ENCODE measurements around the gene FSHR. TPM values are rescaled to one million over a fixed set of nuclear protein-coding genes. Genes with fewer than 3 reads are reported as not detected.

FSHR gene
- total RNA-seq, 1 donor from 2014 or later, result not detected

GRCh38 chr2:49032126-49032525 is 122.2 kb downstream of the FSHR start:
- DNase-seq (ENCODE audit: low read depth), result no peak
- Histone ChIP-seq H3K36me3 (ENCODE audit: control insufficient read depth, insufficient read depth, low read length) (no peaks in the 10 kb centered on the region), H3K27me3 (ENCODE audit: control insufficient read depth, insufficient read depth, low read length) (no peaks in the 10 kb centered on the region), H3K4me3 (ENCODE audit: low read depth, low read length) (no peak overlapping the region)
- no peak for TF ChIP-seq CTCF (IDR thresholded peaks at IDR 0.05; ENCODE audit: insufficient read depth, low read length, poor library complexity, severe bottlenecking)

DNA sequence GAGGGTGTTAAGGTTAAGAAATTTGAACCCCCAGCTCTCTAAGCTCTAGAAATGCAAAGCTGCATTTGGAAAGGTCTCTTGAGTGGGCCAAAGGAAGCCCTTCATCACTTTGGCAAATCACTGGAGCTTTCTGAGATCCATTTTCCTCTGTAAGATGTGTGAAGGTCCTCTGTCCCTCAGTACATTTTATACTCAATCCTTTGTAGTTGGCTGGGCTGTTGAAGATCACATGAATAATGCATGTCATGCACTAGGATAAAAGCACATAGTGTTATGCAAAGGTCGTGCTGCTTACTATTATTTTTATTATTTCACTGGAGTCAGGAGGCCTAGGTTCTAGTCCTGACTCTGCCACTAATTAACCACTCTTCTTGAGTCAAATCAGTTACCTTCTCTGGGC is 124.9 kb downstream of the FSHR start:
- no peak for TF ChIP-seq CTCF (IDR thresholded peaks at IDR 0.05; ENCODE audit: insufficient read depth, low read length, poor library complexity, severe bottlenecking)
- H3K4me3 ChIP-seq (ENCODE audit: low read depth, low read length), result no peak overlapping the region
- no peaks in the 10 kb centered on the region for H3K36me3 ChIP-seq (ENCODE audit: control insufficient read depth, insufficient read depth, low read length)
- no peak for DNase-seq (ENCODE audit: low read depth)
- H3K27me3 ChIP-seq (ENCODE audit: control insufficient read depth, insufficient read depth, low read length), result no peaks in the 10 kb centered on the region

GRCh38 chr2:49028101-49028500 is 126.2 kb downstream of the FSHR start:
- no peak overlapping the region for H3K4me3 ChIP-seq (ENCODE audit: low read depth, low read length)
- no peaks in the 10 kb centered on the region for H3K27me3 ChIP-seq (ENCODE audit: control insufficient read depth, insufficient read depth, low read length)
- DNase-seq (ENCODE audit: low read depth), result peak; percentile 32
- no peaks in the 10 kb centered on the region for H3K36me3 ChIP-seq (ENCODE audit: control insufficient read depth, insufficient read depth, low read length)
- no peak for TF ChIP-seq CTCF (IDR thresholded peaks at IDR 0.05; ENCODE audit: insufficient read depth, low read length, poor library complexity, severe bottlenecking)

- no peaks in the 10 kb centered on the region for H3K27me3 ChIP-seq (ENCODE audit: control insufficient read depth, insufficient read depth, low read length)
- TF ChIP-seq CTCF (IDR thresholded peaks at IDR 0.05; ENCODE audit: insufficient read depth, low read length, poor library complexity, severe bottlenecking), result no peak
- H3K4me3 ChIP-seq (ENCODE audit: low read depth, low read length), result no peak overlapping the region
- no peak for DNase-seq (ENCODE audit: low read depth)
- H3K36me3 ChIP-seq (ENCODE audit: control insufficient read depth, insufficient read depth, low read length), result no peaks in the 10 kb centered on the region
Observed at GRCh38 chr2:49026706-49027105, 127.6 kb downstream of the FSHR start.

GRCh38 chr2:49021271-49021670 is 133.0 kb downstream of the FSHR start:
- Histone ChIP-seq H3K27me3 (ENCODE audit: control insufficient read depth, insufficient read depth, low read length) (no peaks in the 10 kb centered on the region), H3K4me3 (ENCODE audit: low read depth, low read length) (no peak overlapping the region), H3K36me3 (ENCODE audit: control insufficient read depth, insufficient read depth, low read length) (no peaks in the 10 kb centered on the region)
- DNase-seq (ENCODE audit: low read depth), result no peak
- no peak for TF ChIP-seq CTCF (IDR thresholded peaks at IDR 0.05; ENCODE audit: insufficient read depth, low read length, poor library complexity, severe bottlenecking)

GRCh38 chr2:49005261-49005660 is 149.1 kb downstream of the FSHR start:
- DNase-seq (ENCODE audit: low read depth), result no peak
- H3K27me3 ChIP-seq (ENCODE audit: control insufficient read depth, insufficient read depth, low read length), result no peaks in the 10 kb centered on the region
- H3K4me3 ChIP-seq (ENCODE audit: low read depth, low read length), result no peak overlapping the region
- no peak for TF ChIP-seq CTCF (IDR thresholded peaks at IDR 0.05; ENCODE audit: insufficient read depth, low read length, poor library complexity, severe bottlenecking)
- H3K36me3 ChIP-seq (ENCODE audit: control insufficient read depth, insufficient read depth, low read length), result no peaks in the 10 kb centered on the region
